ENCODE results near the gene IRF2. TPM values are rescaled to one million over a fixed set of nuclear protein-coding genes. Genes with fewer than 3 reads are reported as not detected.

The IRF2 gene
- total RNA-seq, 3 donors from 2014 or later (not counting 1 experiment from before 2014, with no cell fraction given): 50.6 to 68.5 (median 59.8) TPM

DNA sequence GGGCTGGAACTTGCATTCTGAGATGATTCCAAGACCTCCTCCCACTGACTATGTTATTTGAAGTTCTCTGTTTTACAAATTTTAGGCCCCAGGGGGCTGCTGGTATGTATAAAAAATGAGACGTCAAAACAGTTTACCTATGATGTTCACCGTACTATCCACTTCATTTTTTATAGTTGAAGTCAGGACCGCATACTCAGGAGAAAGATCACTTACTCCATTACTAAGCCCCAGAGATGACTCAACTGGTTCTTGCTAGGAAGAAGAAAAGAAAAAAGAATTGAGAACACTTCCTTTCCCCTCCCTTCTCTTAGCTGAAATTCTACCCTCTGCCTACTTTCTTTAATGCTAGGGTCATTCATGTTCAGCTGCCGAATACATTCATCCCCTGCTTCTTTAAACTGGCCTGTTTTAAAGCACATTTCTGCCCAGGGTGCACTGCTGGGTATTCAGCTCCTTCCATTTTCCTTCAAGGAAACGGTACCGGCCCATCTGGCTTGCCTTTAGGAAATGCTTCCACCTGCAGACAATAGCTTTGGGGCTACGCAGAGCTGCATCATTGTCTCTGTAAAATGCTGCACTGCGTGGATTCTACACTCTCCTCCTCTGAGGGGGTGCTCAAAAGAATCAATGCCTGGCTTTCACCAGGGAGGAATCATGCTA, 66.2 kb downstream of the IRF2 start:
- Histone ChIP-seq H3K27ac (ENCODE audit: low read length) (no peak overlapping the region), H3K9me3 (ENCODE audit: control insufficient read depth, insufficient read depth, low read length) (no peaks in the 10 kb centered on the region), H3K4me1 (ENCODE audit: control insufficient read depth, insufficient read depth, low read length) (peaks cover 28% of the 10 kb centered on the region), H3K27me3 (ENCODE audit: control insufficient read depth, insufficient read depth, low read length) (no peaks in the 10 kb centered on the region), H3K36me3 (ENCODE audit: control insufficient read depth, insufficient read depth, low read length) (peaks cover 55% of the 10 kb centered on the region), H3K4me3 (ENCODE audit: low read length) (no peak overlapping the region)
- Mint-ChIP-seq H3K36me3 (no peaks in the 10 kb centered on the region), H3K4me3 (no peak overlapping the region), H3K27ac (peak overlapping the region; percentile 92 to 97), H3K4me1 (peaks cover 57 to 68% of the 10 kb centered on the region in 2 donors), H3K27me3 (ENCODE audit: low read depth in 2 of 2) (no peaks in the 10 kb centered on the region), H3K9me3 (no peaks in the 10 kb centered on the region)
- DNase-seq (no peak), ATAC-seq (no peak)
- TF ChIP-seq, protein P1, sequence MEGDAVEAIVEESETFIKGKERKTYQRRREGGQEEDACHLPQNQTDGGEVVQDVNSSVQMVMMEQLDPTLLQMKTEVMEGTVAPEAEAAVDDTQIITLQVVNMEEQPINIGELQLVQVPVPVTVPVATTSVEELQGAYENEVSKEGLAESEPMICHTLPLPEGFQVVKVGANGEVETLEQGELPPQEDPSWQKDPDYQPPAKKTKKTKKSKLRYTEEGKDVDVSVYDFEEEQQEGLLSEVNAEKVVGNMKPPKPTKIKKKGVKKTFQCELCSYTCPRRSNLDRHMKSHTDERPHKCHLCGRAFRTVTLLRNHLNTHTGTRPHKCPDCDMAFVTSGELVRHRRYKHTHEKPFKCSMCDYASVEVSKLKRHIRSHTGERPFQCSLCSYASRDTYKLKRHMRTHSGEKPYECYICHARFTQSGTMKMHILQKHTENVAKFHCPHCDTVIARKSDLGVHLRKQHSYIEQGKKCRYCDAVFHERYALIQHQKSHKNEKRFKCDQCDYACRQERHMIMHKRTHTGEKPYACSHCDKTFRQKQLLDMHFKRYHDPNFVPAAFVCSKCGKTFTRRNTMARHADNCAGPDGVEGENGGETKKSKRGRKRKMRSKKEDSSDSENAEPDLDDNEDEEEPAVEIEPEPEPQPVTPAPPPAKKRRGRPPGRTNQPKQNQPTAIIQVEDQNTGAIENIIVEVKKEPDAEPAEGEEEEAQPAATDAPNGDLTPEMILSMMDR (IDR thresholded peaks at IDR 0.05): no peak
- 91% methylated on average over 5 of the region's 8 CpGs for WGBS (ENCODE audit: insufficient coverage)
- intact Hi-C loops (cut with micrococcal nuclease): no loop called here

DNA sequence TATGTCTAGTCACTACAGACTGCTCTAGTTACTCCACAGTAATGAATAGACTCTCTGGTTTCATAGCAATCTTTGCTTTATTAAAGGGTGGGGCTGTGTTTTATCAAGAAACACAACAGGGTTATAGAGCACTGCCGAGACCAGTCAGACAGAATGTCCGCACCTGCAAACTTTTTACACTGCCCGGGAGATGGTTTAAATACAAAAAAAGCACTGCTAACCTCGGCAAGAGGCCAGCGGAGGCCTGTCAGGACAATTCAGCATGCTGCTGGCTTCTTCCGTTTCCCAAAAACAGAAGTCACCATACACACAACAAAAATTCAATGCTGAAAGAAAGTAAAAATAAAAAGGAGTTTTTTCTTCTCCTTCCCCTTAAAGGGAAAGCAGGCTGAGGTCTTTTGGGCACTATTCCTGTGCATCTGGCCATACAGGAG, 67.4 kb downstream of the IRF2 start:
- no peak overlapping the region for H3K4me3 Mint-ChIP-seq
- peaks cover 61 to 68% of the 10 kb centered on the region in 2 donors for H3K4me1 Mint-ChIP-seq
- Histone ChIP-seq H3K9me3 (ENCODE audit: control insufficient read depth, insufficient read depth, low read length) (no peaks in the 10 kb centered on the region), H3K36me3 (ENCODE audit: control insufficient read depth, insufficient read depth, low read length) (peaks cover 61% of the 10 kb centered on the region), H3K27me3 (ENCODE audit: control insufficient read depth, insufficient read depth, low read length) (no peaks in the 10 kb centered on the region), H3K4me1 (ENCODE audit: control insufficient read depth, insufficient read depth, low read length) (peaks cover 28% of the 10 kb centered on the region), H3K4me3 (ENCODE audit: low read length) (no peak overlapping the region), H3K27ac (ENCODE audit: low read length) (no peak overlapping the region)
- 57% methylated on average over 5 of the region's 6 CpGs for WGBS (ENCODE audit: insufficient coverage)
- no peak for DNase-seq
- TF ChIP-seq, protein P1 (IDR thresholded peaks at IDR 0.05): no peak
- H3K27ac Mint-ChIP-seq: peak overlapping the region; percentile 92 to 97
- H3K9me3 Mint-ChIP-seq: no peaks in the 10 kb centered on the region
- no peaks in the 10 kb centered on the region for H3K27me3 Mint-ChIP-seq (ENCODE audit: low read depth in 2 of 2)
- intact Hi-C loops (cut with micrococcal nuclease): no loop called here
- no peak for ATAC-seq
- no peaks in the 10 kb centered on the region for H3K36me3 Mint-ChIP-seq

DNA sequence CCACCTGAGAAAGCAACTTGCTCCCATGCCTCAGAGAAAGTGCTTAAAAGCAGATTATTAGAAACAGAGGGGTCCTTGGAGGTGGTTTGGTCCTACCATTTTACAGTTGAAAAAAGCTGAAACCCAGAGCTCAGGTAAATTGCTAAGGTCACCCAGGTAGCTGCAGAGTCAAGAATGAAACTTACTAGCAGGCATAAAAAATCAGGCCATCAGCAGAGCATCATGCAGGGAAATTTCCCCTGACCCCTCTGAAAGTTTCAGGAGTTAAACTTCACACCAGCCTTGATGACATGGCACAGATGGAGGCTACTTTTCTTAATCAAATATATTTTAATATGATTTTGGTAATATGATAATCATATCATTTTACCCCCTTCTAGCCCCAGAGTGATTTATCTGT, 70.3 kb downstream of the IRF2 start:
- Histone ChIP-seq H3K4me3 (ENCODE audit: low read length) (no peak overlapping the region), H3K27ac (ENCODE audit: low read length) (no peak overlapping the region), H3K4me1 (ENCODE audit: control insufficient read depth, insufficient read depth, low read length) (peaks cover 14% of the 10 kb centered on the region), H3K27me3 (ENCODE audit: control insufficient read depth, insufficient read depth, low read length) (no peaks in the 10 kb centered on the region), H3K36me3 (ENCODE audit: control insufficient read depth, insufficient read depth, low read length) (peaks cover 81% of the 10 kb centered on the region), H3K9me3 (ENCODE audit: control insufficient read depth, insufficient read depth, low read length) (no peaks in the 10 kb centered on the region)
- H3K27ac Mint-ChIP-seq: peak overlapping the region in 1 of 2 donors; percentile 67
- no peaks in the 10 kb centered on the region for H3K27me3 Mint-ChIP-seq (ENCODE audit: low read depth in 2 of 2)
- intact Hi-C loops (cut with micrococcal nuclease): no loop called here
- TF ChIP-seq, protein P1 (IDR thresholded peaks at IDR 0.05): no peak
- H3K4me3 Mint-ChIP-seq: no peak overlapping the region
- ATAC-seq: no peak
- no peak for DNase-seq
- H3K36me3 Mint-ChIP-seq: no peaks in the 10 kb centered on the region
- H3K9me3 Mint-ChIP-seq: no peaks in the 10 kb centered on the region
- peaks cover 45 to 46% of the 10 kb centered on the region in 2 donors for H3K4me1 Mint-ChIP-seq

DNA sequence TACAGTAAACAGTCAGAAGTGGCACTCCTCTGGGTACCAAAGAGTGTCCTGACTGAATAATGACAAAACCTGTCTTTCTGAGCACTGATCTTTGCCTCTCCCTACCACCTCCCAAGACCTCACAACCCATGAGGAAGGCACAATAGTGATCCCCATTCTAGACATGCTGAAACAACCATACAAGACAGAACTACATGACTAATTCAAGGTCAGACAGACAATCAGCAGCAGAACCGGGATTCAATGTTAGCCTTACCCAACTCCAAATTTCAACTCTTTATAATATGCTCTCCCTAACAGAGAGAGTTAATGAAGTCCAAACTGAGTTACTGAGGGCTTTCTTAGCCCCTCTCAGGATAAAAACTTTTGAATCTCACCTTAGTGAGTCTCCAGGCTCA, 71.0 kb downstream of the IRF2 start:
- Histone ChIP-seq H3K27ac (ENCODE audit: low read length) (no peak overlapping the region), H3K27me3 (ENCODE audit: control insufficient read depth, insufficient read depth, low read length) (no peaks in the 10 kb centered on the region), H3K4me1 (ENCODE audit: control insufficient read depth, insufficient read depth, low read length) (peaks cover 7% of the 10 kb centered on the region), H3K4me3 (ENCODE audit: low read length) (no peak overlapping the region), H3K9me3 (ENCODE audit: control insufficient read depth, insufficient read depth, low read length) (no peaks in the 10 kb centered on the region), H3K36me3 (ENCODE audit: control insufficient read depth, insufficient read depth, low read length) (peaks cover 83% of the 10 kb centered on the region)
- no peak for ATAC-seq
- TF ChIP-seq, protein P1 (IDR thresholded peaks at IDR 0.05): no peak
- peaks cover 38 to 39% of the 10 kb centered on the region in 2 donors for H3K4me1 Mint-ChIP-seq
- H3K27ac Mint-ChIP-seq: peak overlapping the region in 1 of 2 donors; percentile 67
- H3K36me3 Mint-ChIP-seq: no peaks in the 10 kb centered on the region
- H3K27me3 Mint-ChIP-seq (ENCODE audit: low read depth in 2 of 2): no peaks in the 10 kb centered on the region
- intact Hi-C loops (cut with micrococcal nuclease): no loop called here
- WGBS (ENCODE audit: insufficient coverage): 75% methylated on average over 1 of the region's 1 CpG
- no peaks in the 10 kb centered on the region for H3K9me3 Mint-ChIP-seq
- H3K4me3 Mint-ChIP-seq: no peak overlapping the region
- no peak for DNase-seq
